ENCODE data around the gene ENPP1. TPM values are rescaled to one million over a fixed set of nuclear protein-coding genes. Genes with fewer than 3 reads are reported as not detected.
"Not testable (repeated sequence)": the region's sequence is repeated elsewhere in the genome, so short reads cannot be mapped to it uniquely, and the experiment has no call there.

Gene ENPP1
- total RNA-seq, 2 donors from 2014 or later: 3.9 to 6.9 TPM

DNA sequence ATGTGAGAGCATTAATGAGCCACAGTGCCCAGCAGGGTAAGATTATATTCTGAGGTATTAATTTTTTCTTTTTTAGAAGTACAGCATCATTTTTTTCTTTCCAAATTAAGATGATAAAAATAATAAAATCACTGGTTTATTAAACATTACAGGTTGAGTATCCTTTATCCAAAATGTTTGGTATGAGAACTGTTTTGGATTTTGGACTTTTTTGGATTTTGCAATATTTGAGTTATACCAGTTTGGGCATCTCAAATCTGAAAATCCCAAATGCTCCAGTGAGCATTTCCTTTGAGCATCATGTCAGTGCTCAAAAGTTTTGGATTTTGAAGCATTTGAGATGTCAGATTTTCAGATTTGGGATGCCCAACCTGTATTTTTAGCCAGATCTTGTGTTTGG is 44.4 kb downstream of the ENPP1 start:
- intact Hi-C loops (cut with DNase I): no loop called here
- DNase-seq: no peak
- ATAC-seq: no peak

DNA sequence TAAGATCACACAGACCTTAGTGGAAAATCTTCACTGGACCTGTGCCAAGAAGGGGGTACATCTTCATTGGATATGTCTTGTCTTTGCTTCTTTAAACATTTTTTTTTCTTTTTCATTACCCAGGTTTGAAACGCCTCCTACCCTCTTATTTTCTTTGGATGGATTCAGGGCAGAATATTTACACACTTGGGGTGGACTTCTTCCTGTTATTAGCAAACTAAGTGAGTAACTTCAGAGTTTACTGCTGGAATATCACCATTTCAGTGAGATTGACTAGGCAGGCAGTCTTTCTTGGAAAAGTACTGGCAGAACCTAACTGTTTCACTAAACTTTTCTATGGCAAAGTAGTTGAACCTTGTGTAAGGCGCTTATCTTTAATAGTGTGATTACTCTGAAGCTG is 47.0 kb downstream of the ENPP1 start:
- ATAC-seq (no peak), DNase-seq (no peak)
- intact Hi-C loops (cut with DNase I): no loop called here

DNA sequence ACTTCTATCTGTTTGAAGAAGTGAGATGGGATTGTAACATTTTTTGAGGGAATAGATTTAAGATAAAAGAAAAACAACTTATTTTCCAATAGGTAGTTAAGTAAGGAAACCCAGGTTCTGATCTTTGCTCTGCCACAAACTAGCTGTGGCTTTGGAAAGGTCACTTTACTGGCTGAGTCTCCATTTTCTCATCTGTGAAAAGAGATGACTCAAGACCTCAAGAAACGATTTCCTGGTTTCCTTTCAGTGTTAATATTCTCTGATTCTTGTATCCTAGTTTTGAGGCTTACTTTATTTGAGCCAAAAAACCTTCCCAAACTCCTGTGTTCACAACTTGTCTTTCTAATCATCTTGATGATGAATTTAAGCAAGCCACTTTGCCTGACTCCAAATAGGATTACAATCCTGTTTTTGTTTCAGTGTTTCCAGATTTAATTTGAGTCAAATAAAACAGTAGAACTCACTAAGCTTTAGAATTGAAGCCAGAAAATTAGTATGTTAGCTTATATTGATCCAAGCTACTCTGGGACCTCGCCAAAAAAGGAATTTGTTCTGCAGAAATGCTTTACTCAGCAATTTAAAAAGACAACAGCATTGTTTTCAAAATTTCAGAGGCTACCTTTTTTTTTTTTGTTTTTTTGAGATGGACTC is 51.1 kb downstream of the ENPP1 start:
- ATAC-seq: no peak
- intact Hi-C loops (cut with DNase I): no loop called here
- DNase-seq: no peak

DNA sequence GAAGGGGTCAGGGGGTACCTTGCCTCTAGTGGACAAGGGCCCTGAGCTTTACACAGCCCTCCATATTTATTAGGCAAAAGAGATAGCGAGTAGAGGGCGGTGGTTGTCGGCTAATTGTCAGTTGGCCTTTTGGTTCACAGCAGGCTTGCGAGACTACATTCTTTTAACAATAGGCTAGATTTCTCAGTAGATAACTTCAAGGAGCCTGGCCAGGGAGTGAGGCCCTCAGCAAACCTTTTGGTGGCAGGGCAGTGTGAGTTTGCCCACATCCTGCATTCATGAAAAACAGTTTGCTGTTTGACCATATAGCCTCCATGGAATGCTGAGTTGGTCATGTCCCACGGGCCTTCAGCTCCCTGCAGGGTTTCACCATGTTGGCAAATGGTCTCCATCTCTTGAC is 51.8 kb downstream of the ENPP1 start:
- DNase-seq; ATAC-seq; intact Hi-C loops (cut with DNase I): not testable (repeated sequence)

DNA sequence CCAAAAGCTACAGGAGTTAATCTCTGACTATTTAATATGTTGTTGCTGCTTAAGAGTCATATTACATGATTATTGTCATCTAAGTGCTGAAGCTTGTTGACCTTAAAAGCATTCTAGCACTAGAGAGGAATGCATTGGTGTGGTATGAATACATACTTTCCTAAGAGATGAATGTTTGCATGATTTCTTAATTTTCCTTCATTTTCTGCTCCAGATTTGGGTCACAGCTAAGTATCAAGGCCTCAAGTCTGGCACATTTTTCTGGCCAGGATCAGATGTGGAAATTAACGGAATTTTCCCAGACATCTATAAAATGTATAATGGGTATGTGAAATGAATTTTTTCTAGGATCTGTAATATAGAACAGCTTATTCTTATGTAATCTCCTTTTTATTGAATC is 53.6 kb downstream of the ENPP1 start:
- DNase-seq (no peak), ATAC-seq (no peak)
- intact Hi-C loops (cut with DNase I): no loop called here

DNA sequence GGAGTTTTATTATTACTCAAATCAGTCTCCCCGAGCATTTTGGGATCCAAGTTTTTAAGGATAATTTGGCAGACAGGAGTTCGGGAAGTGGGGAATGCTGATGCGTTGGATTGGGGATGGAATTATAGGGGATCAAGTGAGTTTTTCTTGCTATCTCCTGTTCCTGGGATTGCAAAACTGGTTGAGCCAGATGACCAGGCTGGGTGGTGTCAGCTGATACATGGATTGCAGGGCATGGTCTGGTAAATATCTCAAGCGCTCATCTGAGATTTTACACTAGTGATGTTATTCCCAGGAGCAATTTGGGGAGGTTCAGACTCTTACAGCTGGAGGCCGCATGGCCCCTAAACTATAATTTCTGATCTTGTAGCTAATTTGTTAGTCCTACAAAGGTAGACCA is 54.7 kb downstream of the ENPP1 start:
- intact Hi-C loops (cut with DNase I): no loop called here
- ATAC-seq: no peak
- no peak for DNase-seq

DNA sequence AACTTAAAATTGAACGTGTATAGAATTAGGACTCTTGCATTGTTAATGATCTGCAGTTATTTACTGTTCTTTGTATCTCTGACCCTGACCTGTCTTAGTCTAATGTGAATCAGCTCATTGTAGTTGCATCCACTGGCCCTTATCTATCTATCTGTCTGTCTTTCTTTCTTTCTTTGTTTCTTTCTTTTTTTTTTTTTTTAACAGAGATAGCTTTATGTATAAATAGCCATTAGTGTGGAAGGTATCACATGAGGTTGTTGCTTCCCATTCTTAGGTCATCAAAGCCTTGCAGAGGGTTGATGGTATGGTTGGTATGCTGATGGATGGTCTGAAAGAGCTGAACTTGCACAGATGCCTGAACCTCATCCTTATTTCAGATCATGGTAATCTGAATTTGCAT is 59.9 kb downstream of the ENPP1 start:
- no peak for ATAC-seq
- DNase-seq: no peak
- intact Hi-C loops (cut with DNase I): no loop called here

DNA sequence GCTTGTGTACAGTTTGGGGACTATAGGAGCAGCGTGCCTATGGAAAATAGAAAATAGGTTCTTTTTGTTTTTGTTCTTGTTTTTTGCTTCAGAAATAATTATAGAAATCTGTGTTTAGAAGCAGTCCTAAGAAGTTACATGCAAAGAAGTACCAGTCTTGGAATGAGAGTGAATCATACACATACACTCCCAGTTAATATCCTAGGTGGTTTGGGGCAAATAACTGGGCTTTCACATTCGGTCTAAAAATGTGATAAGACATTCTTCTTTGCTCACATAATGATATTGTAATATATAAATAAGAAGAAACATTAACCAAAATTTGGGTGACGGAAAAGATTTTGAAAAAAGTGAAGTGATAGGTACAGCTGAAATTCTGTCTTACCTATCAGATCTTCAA is 61.0 kb downstream of the ENPP1 start:
- ATAC-seq (no peak), DNase-seq (no peak)
- intact Hi-C loops (cut with DNase I): no loop called here

DNA sequence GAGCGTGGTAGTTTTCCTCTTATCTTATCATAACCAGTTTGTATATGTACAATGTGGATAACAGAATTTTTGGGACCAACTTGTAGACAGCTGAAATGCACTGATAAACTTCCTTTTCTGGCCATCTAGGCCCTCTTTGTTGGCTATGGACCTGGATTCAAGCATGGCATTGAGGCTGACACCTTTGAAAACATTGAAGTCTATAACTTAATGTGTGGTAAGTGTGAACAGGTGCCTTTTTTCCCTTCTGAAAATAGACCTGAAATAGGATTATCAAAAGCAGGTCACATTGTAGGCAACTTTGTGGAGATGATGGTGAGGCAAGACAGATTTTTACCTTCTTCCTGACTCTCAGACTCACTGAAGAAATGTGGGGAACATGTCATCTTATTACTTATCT is 67.8 kb downstream of the ENPP1 start:
- ATAC-seq (no peak), DNase-seq (no peak)
- intact Hi-C loops (cut with DNase I): no loop called here

DNA sequence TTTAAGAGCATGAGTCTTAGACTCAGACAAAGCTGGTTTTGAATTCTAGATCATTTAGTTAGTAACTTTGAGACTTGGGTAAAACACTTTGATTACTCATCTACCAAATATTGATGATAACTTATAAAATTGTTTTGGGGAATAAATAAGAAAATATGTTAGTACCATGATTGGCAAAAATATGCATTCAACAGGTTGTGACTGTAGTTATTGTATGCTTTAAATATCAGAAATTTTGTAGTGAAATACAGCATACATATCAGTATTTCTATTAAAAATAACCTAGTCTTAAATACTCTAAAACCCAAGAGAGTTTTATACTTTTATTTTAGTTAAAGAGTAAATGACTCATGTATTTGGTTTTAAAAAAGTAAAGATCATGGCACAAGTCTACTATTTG is 68.7 kb downstream of the ENPP1 start:
- DNase-seq (no peak), ATAC-seq (no peak)
- intact Hi-C loops (cut with DNase I): no loop called here

DNA sequence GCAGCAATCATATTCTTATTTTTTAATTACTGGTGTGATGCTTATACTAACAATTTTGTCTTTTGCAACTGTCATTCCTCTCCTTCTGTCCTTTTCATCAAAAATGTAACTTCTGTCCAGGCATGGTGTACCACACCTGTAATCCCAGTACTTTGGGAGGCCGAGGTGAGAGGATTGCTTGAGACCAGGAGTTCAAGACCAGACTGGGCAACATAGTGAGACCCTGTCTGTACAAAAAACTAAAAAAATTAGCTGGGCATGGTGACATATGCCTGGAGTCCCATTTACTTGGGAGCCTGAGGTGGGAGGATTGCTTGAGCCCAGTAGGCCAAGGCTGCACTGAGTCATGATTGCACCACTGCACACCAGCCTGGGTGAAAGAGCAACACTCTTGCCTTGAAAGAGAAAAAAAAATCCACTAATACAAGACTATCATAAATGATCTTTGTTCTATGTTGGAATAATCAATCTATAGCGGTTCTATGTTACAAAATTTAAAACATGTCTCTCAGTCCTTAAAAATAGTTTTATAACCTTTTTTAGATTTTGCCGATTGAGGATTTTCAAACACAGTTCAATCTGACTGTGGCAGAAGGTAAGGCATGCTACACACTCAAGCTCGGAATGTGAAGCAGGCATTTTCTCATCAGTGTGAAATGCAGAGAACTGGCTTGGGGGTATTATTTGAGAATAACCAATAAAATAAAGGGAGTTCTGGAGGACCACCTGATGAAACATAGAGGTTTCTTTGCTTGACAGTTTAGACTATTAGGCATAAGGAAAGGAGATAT is 70.4 kb downstream of the ENPP1 start:
- intact Hi-C loops (cut with DNase I): no loop called here
- DNase-seq: no peak
- ATAC-seq: no peak

DNA sequence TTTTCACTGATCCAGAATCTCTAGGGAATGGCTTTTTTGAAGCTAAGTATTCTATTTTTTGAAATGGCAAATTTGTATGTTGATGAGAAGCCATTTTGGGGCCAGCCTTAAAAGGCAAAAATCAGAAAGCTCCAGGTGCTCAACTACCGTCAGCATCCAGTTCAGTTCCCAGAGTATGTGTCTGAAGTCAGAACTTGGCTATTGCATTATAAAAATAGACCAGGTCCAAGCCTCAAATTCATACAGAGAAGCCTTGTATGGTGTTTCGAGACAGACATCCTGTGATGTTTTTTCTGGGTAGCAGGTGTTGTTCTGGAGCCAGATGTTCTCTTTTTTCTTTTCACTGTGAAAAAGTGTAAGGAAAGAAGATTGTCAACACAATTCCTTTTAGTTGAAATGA is 75.2 kb downstream of the ENPP1 start:
- DNase-seq (no peak), ATAC-seq (no peak)
- intact Hi-C loops (cut with DNase I): no loop called here

DNA sequence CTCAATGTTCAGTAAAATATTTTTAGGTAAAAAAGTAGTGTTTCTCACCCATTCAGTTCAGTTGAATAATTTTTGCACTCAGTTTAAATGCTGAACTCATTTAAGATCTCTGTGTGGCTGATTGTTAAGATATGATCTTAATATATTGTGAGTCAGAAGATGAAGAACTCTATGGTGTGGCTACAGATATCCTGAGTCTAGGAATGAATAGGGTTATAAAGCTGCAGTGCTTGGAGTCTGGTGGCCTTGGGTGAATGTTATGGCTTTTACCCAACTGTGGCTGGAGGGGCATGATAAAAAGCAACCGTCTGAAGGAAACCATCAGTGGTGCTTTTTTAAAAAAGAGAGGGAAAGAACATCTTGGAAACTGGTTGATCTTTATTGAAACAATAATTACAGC is 77.4 kb downstream of the ENPP1 start:
- no peak for ATAC-seq
- DNase-seq: no peak
- intact Hi-C loops (cut with DNase I): no loop called here

DNA sequence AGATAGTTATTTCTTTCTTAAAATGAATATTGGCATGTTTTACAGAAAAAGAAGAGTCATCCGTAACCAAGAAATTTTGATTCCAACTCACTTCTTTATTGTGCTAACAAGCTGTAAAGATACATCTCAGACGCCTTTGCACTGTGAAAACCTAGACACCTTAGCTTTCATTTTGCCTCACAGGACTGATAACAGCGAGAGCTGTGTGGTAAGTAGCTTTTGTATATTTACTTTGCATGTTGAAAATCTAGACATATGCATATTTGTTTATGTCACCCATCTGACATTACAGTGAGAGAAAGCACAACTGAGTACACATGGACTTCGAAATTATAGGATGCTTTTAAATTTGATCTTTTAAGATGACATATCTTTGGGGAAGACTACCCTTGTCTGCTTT is 78.7 kb downstream of the ENPP1 start:
- ATAC-seq (no peak), DNase-seq (no peak)
- intact Hi-C loops (cut with DNase I): no loop called here

DNA sequence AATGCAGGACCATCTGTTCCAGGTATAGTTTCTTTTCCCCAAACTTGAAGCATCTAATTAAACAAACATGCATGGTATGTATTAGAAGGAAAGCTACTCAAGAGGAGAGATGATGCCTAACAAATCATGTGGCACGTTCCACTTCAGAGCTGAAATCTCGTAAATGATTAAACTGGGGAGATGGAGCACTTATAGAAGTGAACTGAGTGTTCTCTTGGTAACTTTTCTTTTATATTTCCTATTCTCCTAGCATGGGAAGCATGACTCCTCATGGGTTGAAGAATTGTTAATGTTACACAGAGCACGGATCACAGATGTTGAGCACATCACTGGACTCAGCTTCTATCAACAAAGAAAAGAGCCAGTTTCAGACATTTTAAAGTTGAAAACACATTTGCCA is 82.3 kb downstream of the ENPP1 start:
- intact Hi-C loops (cut with DNase I): no loop called here
- ATAC-seq: no peak
- no peak for DNase-seq

DNA sequence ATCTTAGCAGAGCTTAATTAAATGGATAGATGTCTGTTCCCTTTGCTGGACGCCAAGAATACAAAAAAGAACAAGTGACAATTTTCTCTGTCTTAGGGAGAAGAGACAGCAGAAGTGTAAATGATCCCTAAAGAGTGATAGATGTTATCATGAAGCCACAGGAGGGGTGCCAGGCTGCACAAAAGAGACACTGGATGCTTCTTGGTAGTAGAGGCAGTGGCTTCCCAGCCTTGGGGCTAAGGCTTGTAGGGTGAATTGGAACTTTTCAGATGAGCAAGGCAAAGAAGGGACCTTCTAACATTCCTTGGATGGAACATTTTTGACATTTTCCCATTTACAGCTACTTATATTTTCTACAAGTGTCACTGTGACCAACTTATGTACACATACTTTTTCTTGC is 85.4 kb downstream of the ENPP1 start:
- intact Hi-C loops (cut with DNase I): no loop called here
- ATAC-seq (no peak), DNase-seq (no peak)

DNA sequence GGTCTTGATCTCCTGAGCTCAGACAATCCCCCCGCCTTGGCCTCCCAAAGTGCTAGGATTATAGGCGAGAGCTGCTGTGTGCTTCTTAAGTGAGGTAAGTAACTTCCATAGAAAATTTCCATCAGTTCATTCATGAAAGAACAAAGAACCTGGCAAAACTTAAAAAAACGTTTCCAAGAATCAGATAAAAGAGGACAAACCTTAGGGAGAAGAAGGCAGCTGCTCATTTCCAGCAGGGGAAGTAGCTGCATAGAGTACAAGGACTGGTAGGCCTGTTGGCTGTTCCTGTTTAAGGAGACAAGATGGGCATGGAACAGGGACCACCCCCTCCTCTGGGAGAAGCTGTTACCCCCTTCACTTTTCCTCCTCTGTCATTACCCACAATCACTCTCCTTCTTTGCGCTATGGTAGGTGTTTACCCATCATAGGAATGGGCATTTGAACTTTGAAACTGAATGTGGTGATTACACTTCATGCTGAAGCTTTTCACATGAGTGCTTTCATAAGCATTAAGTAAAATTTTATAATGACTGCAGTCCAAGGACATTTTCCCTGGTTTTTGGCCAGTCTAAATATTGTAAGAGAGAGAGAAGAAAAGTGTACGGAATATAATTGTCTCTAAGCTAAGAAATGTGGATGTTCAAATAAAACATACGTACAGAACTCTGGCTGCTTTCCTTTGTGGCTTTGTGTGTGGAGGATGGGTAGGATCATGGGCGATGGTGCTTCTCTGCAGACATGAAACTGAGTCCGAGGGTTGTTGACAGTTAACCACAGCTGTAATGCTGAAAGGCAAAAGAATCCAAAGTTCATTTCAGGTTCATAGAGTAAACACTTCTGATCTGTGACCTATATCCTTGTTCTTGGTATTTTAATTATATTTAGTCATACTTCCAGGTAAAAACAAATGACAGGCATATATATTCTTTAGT is 86.9 kb downstream of the ENPP1 start:
- intact Hi-C loops (cut with DNase I): no loop called here
- DNase-seq: no peak
- ATAC-seq: no peak

DNA sequence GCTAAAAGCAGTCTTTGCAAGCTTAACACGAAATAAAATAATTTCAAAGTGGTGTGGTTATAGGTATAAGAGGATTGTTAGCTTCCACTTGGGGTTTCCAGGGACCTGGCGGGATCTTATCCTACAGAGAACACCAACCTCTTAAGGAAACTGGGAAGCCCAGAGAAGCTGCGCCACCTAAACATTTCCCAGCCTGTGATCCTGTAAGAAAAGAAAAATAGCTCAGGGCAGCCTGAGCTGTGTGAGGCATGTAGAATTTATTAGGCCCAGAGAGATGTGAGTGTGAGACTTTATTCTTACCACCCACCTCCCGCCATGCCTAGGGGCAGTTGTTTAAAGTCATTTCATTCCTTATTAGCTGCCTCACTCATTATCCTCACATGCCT is 89.2 kb downstream of the ENPP1 start:
- intact Hi-C loops (cut with DNase I): no loop called here
- ATAC-seq (no peak), DNase-seq (no peak)

DNA sequence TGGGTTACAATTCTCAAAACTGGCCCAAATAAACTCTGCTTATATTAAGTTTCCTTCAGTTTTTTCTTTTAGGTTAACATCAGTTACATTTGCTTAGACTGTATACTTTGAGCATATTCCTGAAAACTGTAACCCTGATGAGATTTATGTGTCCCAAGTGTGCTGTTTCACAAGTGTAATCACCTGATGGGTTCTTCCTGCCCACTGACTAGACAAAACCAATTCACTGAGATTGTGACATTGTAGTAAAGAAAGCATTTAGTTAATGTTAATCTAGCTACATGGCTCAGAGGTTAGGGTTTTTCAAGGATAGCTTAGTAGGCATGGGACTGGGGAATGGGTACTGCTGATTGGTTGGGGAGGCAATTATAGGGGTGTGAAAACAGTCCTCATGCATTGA is 89.8 kb downstream of the ENPP1 start:
- ATAC-seq: no peak
- intact Hi-C loops (cut with DNase I): no loop called here
- DNase-seq: no peak

DNA sequence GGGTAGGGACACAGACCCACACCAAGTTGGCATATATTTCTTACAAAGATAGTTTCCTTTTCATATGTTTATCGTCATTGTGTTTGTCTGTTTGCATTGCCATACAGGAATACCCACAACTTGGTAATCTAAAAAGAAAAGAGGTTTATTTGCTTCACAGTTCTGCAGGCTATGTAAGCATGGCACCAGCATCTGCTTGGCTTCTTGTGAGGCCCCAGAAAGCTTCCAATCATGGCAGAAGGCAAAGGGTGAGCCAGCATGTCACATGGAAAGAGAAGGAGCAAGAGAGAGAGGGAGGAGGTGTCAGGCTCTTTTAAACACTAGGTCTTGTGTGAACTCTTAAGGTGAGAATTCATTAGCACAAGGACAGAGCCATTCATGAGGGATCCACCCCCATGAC is 90.9 kb downstream of the ENPP1 start:
- intact Hi-C loops (cut with DNase I): no loop called here
- ATAC-seq: no peak
- DNase-seq: no peak
